NOMO-1 treated with dmso at 0.1 percent for 144 hours (cell line): Measurements from ENCODE around the gene TMC1.
"Not testable (repeated sequence)": the region's sequence is repeated elsewhere in the genome, so short reads cannot be mapped to it uniquely, and the experiment has no call there.

Experiments
- DNase-seq: peaks from one replicate; lab custom pipeline; 2025; ENCODE audit not compliant: unreplicated experiment; lab: John Stamatoyannopoulos, UW

The TMC1 gene

DNA sequence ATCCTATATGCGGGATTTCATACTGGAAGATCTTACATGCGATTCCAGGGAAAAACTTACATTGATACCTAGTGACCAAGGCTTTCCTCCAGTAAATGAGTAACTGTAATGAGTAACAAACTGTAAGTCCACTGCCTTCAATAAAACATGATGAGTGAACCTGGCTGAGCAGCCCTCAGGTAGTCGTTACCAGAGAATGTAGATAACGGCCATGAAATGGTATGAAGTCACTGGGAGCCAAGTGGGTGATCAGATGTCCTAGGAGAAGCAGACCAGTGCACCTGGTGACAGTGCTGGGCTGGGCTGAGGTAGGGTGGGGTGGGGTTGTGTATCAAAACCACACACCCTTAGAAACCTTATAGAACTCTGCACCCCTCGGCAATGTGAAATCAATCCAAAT lies 227.9 kb downstream of the TMC1 start:
- DNase-seq = no peak

GRCh38 chr9:72751541-72751940 lies 230.1 kb downstream of the TMC1 start:
- no peak for DNase-seq

DNA sequence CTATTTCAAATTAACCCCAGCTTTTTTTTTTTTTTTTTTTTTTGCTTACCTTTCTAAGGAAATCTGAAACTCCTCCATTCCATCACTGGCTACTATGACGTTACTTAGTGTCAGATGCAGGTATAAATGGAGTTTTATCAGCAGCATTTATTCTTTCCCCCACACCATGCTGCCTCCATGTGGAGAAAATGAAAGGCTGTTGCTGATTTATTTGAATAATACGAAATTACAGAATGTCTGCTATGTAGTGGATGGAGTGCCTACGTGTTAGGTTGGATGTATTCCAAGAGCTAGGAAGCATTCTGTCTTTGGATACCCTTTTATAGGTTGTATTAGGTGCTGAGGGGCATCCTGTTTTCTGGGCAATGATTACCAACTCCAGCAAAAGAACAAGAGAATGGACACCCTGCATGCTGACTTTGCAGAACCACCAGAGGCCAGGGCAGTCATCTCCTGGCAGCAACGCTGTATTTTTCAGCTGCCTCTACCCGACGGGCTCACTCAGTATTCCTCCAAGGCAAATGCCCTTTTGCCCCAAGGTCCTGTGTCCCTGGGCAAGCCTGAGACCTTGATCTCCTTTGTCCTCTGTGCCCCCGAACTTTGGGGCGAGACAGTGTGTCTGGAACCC lies 232.0 kb downstream of the TMC1 start:
- no peak for DNase-seq

- DNase-seq = no peak
Observed at GRCh38 chr9:72755836-72756235, 234.4 kb downstream of the TMC1 start.

GRCh38 chr9:72758944-72759343 lies 237.5 kb downstream of the TMC1 start:
- no peak for DNase-seq

DNA sequence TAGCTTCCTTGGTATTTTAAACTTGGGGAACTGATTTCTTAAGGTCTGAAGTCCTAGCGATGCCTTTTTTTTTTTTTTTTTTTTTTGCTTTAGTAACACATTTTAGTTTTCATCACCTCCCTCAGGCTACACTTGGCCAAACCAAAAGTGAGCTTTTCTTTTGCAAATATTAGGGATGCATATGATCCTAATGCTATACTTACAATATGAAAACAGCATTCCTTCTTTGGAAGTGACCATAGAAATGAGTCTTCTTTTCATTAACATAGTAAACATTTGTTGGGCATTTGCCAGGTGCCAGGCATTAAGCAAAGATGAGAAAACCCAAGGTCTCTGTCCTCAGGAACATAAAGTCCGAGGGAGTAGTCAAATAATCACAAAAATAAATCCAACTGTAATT lies 241.6 kb downstream of the TMC1 start:
- no peak for DNase-seq

DNA sequence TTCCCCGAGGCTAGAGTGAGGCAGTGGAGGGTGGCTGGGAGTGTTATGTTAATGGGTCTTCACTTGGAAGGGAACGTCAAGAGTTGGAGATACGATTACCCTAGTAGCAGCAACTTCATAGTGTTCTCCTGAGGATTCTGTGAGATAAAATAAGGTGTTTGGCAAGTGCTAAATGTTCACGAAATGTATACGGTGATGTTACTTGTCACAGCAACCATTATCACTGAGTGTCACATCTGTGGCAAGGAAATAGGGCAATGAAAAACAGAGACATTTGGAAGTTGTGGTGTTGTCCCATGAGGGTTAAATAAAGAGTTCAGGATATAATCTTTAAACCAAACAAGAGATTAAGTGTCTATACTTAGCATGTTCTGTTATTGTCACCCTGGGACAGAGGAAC lies 248.1 kb downstream of the TMC1 start:
- DNase-seq = no peak

GRCh38 chr9:72772661-72773060 lies 251.3 kb downstream of the TMC1 start:
- DNase-seq = no peak

GRCh38 chr9:72773570-72773969 lies 252.2 kb downstream of the TMC1 start:
- DNase-seq = no peak

GRCh38 chr9:72775570-72775969 lies 254.2 kb downstream of the TMC1 start:
- DNase-seq = no peak

DNA sequence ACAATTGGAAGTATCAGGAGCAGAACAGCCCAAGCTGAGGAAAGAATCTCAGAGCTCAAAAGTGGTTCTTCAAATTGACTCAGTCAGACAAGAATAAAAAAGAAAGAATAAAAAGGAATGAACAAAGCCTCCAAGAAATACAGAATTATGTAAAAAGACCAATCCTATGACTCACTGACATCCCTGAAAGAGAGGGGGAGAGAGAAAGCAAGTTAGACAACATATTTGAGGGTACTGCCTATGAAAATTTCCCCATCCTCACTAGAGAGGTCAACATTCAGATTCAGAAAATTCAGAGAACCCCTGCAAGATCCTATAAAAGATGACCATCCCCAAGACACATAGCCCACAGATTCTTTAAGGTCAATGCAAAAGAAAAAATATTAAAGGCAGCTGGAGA lies 258.2 kb downstream of the TMC1 start:
- DNase-seq = no peak

- DNase-seq = no peak
Observed at GRCh38 chr9:72786948-72787347, 265.5 kb downstream of the TMC1 start.

DNA sequence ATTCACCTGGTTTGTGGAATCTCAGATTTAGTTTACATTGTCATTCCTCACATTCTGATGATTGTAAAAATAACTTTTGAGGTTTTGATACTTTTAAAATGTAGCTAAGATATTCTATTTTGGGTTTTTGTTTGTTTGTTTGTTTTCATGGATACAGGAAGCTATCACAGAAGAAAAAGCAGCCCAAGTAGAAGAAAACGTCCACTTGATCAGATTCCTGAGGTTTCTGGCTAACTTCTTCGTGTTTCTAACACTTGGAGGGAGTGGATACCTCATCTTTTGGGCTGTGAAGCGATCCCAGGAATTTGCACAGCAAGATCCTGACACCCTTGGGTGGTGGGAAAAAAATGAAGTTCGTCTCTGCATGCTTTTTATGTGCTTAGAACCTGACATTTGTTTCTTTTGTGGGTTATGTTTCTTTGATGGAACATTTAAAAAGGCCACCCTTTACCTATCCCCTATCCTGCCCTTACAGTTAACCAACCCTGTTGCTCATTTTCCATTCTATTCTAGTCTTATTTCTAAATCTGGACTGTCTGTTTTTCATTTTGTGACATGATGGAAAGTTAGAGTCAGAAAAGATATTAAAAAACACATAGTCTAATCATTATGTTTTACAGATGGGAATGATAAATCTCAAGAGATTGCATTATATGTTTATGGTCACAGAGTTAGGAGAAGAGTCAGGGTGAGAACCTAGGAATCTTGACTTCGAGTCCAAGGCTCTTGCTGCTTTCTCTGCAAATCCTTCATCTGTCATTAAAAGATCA lies 267.7 kb downstream of the TMC1 start:
- DNase-seq = no peak

GRCh38 chr9:72789885-72790284 lies 268.5 kb downstream of the TMC1 start:
- no peak for DNase-seq

- no peak for DNase-seq
Observed at GRCh38 chr9:72790989-72791388, 269.6 kb downstream of the TMC1 start.

GRCh38 chr9:72791436-72791835 lies 270.0 kb downstream of the TMC1 start:
- no peak for DNase-seq

DNA sequence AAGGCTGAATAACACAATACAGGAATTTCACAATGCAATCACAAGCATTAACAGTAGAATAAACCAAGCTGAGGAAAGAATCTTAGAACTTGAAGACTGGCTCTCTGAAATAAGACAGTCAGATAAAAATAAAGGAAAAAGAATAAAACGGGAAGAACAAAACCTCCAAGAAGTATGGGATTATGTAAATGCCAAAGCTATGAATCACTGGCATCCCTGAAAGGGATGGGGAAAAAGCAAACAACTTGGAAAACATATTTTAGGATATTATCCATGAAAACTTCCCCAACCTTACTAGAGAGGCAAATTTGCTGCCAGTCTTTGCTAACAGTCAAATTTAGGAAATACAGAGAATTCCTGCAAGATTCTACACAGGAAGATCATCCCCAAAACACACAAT lies 273.5 kb downstream of the TMC1 start:
- DNase-seq = no peak

- no peak for DNase-seq
Observed at GRCh38 chr9:72800328-72800994, 279.1 kb downstream of the TMC1 start.

- no peak for DNase-seq
Observed at GRCh38 chr9:72805238-72805637, 283.8 kb downstream of the TMC1 start.

DNA sequence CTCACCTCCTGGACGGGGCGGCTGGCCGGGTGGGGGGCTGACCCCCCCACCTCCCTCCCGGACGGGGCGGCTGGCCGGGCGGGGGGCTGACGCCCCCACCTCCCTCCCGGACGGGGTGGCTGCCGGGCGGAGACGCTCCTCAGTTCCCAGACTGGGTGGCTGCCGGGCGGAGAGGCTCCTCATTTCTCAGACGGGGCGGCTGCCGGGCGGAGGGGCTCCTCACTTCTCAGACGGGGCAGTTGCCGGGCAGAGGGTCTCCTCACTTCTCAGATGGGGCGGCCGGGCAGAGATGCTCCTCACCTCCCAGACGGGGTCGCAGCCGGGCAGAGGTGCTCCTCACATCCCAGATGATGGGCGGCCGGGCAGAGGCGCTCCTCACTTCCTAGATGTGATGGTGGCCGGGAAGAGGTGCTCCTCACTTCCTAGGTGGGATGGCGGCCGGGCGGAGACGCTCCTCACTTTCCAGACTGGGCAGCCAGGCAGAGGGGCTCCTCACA lies 285.0 kb downstream of the TMC1 start:
- not testable (repeated sequence) for DNase-seq

DNA sequence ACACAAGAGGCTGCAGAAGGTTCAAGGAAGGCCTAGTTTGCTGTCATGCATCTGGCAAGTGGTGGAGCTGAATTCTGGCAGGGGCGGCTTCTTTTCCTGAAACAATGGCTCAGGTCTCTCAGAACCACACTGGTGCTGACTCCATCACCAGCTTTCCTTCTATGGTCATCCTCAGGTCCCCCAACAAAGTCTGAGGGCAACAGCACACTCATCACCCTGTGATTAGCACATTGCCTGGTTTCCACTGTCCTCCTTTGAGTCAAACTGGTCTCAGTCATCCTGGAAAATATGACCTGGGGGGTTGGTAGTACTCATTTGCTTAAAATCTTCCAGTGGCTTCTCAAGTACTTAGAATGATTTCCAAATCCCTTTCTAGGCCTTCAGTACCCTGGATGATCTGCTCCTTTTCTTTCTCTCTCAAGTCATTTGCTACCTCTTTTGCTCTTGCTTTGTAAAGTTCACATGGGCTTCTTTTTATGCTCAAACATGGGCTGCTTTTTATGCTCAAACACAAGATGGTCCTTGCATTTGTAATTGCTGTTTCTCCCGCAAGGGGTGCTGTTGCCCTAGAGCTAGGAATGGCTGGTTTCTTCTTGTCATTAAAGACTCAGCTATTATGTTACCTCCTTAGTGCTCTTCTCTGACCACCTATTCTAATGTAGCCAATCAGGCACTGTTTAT lies 286.5 kb downstream of the TMC1 start:
- no peak for DNase-seq

DNA sequence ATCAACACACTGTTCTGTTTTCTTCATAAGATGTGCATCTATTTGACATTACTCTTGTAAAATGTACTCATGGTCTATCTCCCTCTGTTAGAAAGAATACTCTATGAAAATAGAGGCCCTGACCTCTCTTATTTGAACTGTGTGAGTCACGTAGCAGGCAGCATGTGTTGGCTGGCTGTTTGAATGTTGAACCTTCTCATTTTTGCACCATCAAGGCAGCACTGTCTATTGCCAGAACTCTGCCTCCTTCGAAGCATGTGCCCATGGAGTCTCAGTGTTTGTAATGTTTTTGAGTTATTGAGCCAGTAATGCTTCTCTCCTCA lies 287.0 kb downstream of the TMC1 start:
- no peak for DNase-seq
